Caco-2 (cell line): Measurements from ENCODE around the gene LRFN5. TPM values are rescaled to one million over a fixed set of nuclear protein-coding genes. Genes with fewer than 3 reads are reported as not detected.

Experiments used
- BruUV-seq: library from RNA; stranded (reverse); fragments of 400-500 nt; replicated peaks from 2 replicates; lab custom pipeline; 2021; lab: Mats Ljungman, UMichigan
- CTCF ChIA-PET: fragments of 300-600 bp; sonication (Branson Sonifier 250); formaldehyde crosslinking; loops from one replicate; lab custom pipeline; 2022; ENCODE audit warnings: antibody characterized with exemption; lab: Charles Lee
- POLR2A ChIA-PET: fragments of 300-600 bp; sonication (Branson Sonifier 250); formaldehyde crosslinking; loops from one replicate; lab custom pipeline; 2022; ENCODE audit warnings: antibody characterized with exemption; lab: Charles Lee
- DNase-seq, 2 experiments: peaks; one replicate each; pipeline versions ENCODE4 v3.0.0 to v3.0.0-alpha.2; 2020 to 2022
- H3K27me3 ChIP-seq: replicated peaks from 2 replicates; pipeline ENCODE4 v1.6.0; 2011; ENCODE audit warnings: low read length; ENCODE audit not compliant: control insufficient read depth, insufficient read depth
- H3K36me3 ChIP-seq: 2 replicates; pipeline ENCODE4 v1.5.1; 2011; ENCODE audit warnings: low read length; ENCODE audit not compliant: control insufficient read depth, insufficient read depth
- H3K4me1 ChIP-seq: fragments of 250-450 bp; sonication (Bioruptor Pico); 2 replicates; pipeline ENCODE4 v1.5.1; 2020; ENCODE audit warnings: mild to moderate bottlenecking
- H3K4me3 ChIP-seq: 2 replicates; pipeline ENCODE4 v1.5.1; 2011; ENCODE audit warnings: low read depth, mild to moderate bottlenecking, control low read depth, low read length
- H3K9me3 ChIP-seq: fragments of 250-450 bp; sonication (Bioruptor Pico); 2 replicates; pipeline ENCODE4 v1.5.1; 2020; ENCODE audit warnings: mild to moderate bottlenecking, moderate library complexity
- H3K27ac Mint-ChIP-seq: one replicate; pipeline ENCODE4 v1.8.0; 2022; ENCODE audit warnings: mixed read lengths; ENCODE audit not compliant: unreplicated experiment
- H3K27me3 Mint-ChIP-seq: one replicate; pipeline ENCODE4 v1.8.0; 2022; ENCODE audit warnings: mixed read lengths; ENCODE audit not compliant: insufficient read depth, unreplicated experiment
- H3K36me3 Mint-ChIP-seq: one replicate; pipeline ENCODE4 v1.8.0; 2022; ENCODE audit warnings: mild to moderate bottlenecking, mixed read lengths; ENCODE audit not compliant: insufficient read depth, unreplicated experiment
- H3K4me1 Mint-ChIP-seq: one replicate; pipeline ENCODE4 v1.8.0; 2022; ENCODE audit warnings: low read depth, mixed read lengths; ENCODE audit not compliant: unreplicated experiment
- H3K4me3 Mint-ChIP-seq: one replicate; pipeline ENCODE4 v1.8.0; 2022; ENCODE audit warnings: mild to moderate bottlenecking, moderate library complexity, mixed read lengths; ENCODE audit not compliant: unreplicated experiment
- H3K9me3 Mint-ChIP-seq: one replicate; pipeline ENCODE4 v1.8.0; 2022; ENCODE audit warnings: mixed read lengths; ENCODE audit not compliant: unreplicated experiment
- intact Hi-C: fragments of 100-400 bp; cut with micrococcal nuclease; formaldehyde crosslinking; loops from one replicate; pipeline ENCODE4 v1.10.0; 2022; ENCODE audit not compliant: unreplicated experiment
- total RNA-seq: library from RNA; stranded (reverse); gene quantifications from 2 replicates; pipeline ENCODE4 v1.2.3, GENCODE V29; 2022
- TF ChIP-seq, protein P1 (sequence below), 2 experiments: fragments of 200-600 bp in 1 of 2; IDR thresholded peaks; 1 replicate in 1 of 2; 2 replicates in 1 of 2; pipeline versions ENCODE4 v1.5.1 to v1.8.0; 2011 to 2022; ENCODE audit warnings: antibody characterized with exemption in 1 of 2, control low read depth in 1 of 2, inconsistent platforms in 1 of 2, low read depth in 1 of 2, low read length in 1 of 2, mild to moderate bottlenecking in 1 of 2, moderate library complexity in 1 of 2; ENCODE audit not compliant: insufficient read depth in 1 of 2, severe bottlenecking in 1 of 2, unreplicated experiment in 1 of 2

Gene LRFN5
- total RNA-seq, 1 experiment from 2014 or later = not detected

DNA sequence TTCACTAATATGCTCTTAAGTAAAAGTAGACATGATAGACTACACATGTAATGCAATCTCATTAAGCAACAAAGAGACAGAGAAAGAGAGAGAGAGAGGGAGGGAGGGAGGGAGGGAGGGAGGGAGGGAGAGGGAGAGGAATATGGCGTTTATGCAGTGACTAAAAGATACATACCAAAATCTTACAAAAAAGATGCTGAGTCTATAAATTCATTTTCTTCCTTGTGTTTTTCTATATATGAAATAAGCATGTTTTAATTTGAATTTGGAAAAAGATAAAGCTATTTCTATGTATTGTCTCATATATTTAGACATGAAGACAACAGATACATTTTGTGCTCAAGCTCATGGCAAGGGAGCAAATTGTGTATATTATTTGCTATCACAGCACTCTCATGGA lies 44.1 kb downstream of the LRFN5 start:
- Histone ChIP-seq H3K36me3 (no peaks in the 10 kb centered on the region), H3K4me3 (no peak overlapping the region), H3K9me3 (no peaks in the 10 kb centered on the region), H3K4me1 (no peaks in the 10 kb centered on the region), H3K27me3 (no peaks in the 10 kb centered on the region)
- no peaks in the 10 kb centered on the region for H3K4me1 Mint-ChIP-seq
- TF ChIP-seq, protein P1, sequence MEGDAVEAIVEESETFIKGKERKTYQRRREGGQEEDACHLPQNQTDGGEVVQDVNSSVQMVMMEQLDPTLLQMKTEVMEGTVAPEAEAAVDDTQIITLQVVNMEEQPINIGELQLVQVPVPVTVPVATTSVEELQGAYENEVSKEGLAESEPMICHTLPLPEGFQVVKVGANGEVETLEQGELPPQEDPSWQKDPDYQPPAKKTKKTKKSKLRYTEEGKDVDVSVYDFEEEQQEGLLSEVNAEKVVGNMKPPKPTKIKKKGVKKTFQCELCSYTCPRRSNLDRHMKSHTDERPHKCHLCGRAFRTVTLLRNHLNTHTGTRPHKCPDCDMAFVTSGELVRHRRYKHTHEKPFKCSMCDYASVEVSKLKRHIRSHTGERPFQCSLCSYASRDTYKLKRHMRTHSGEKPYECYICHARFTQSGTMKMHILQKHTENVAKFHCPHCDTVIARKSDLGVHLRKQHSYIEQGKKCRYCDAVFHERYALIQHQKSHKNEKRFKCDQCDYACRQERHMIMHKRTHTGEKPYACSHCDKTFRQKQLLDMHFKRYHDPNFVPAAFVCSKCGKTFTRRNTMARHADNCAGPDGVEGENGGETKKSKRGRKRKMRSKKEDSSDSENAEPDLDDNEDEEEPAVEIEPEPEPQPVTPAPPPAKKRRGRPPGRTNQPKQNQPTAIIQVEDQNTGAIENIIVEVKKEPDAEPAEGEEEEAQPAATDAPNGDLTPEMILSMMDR (IDR thresholded peaks at IDR 0.05; ENCODE audit: insufficient read depth in 1 of 2, low read depth in 1 of 2, low read length in 1 of 2, severe bottlenecking in 1 of 2, unreplicated experiment in 1 of 2) = no peak
- BruUV-seq = no TSS peak
- no peak overlapping the region for H3K27ac Mint-ChIP-seq
- no peaks in the 10 kb centered on the region for H3K9me3 Mint-ChIP-seq
- H3K4me3 Mint-ChIP-seq = no peak overlapping the region
- no peak for DNase-seq
- intact Hi-C loops = no loop called here
- no peaks in the 10 kb centered on the region for H3K27me3 Mint-ChIP-seq
- POLR2A ChIA-PET = no interaction called here
- CTCF ChIA-PET = no interaction called here
- H3K36me3 Mint-ChIP-seq = no peaks in the 10 kb centered on the region

DNA sequence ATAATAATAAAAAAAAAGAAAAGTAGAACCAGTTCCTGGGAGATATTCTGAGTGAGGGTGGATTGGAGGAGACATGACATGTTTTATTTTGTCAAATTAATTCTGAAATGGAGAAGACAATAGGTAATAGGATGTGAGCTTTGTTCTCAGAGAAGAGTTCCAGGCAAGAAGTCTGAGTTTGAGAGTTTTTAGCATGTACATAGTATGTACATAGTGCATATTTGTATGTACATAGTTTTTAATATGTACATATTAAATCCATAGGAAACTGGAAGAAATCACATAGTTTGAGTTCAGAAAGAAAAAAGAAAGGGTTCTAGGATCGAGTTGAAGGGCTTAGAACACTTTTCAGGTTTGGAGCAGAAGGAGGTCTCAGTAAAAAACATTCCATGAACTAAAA lies 47.5 kb downstream of the LRFN5 start:
- BruUV-seq = no TSS peak
- no peaks in the 10 kb centered on the region for H3K36me3 Mint-ChIP-seq
- intact Hi-C loops = no loop called here

DNA sequence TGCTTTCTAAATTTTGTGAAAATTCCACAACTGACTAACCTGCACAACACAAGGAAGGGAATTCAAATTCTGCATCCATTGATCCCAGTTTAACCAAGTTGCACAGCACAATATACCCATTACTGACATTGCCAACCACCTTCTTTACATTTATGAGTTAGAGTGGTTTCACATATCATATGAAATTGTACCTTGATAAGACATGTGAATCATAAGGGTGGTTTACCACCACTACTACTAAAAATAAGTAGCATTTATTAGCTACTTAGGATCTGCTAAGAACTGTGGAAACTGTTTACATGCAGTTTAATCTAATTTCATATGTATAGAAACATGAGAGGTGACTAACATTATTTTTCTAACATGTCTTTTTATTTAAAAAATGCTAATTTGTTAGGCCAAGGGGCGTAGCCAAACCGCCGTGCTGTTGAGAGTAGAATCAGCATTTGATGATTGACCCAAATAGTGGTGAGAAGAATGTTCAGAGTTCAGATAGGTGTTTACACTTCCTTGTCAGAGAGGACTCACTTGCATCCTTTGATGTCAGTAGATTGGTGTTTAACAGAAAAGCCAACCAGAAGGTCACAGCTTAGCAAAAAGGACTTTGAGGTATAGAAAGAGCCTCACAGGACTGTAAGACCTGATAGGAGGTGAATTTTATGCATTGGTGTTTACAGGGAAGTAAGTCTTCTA lies 56.2 kb downstream of the LRFN5 start:
- Histone ChIP-seq H3K4me1 (no peaks in the 10 kb centered on the region), H3K4me3 (no peak overlapping the region), H3K9me3 (no peaks in the 10 kb centered on the region), H3K27me3 (no peaks in the 10 kb centered on the region), H3K36me3 (no peaks in the 10 kb centered on the region)
- no peak for DNase-seq
- intact Hi-C loops = no loop called here
- ChIA-PET POLR2A (no interaction called here), CTCF (no interaction called here)
- Mint-ChIP-seq H3K9me3 (no peaks in the 10 kb centered on the region), H3K27ac (no peak overlapping the region), H3K36me3 (no peaks in the 10 kb centered on the region), H3K4me1 (no peaks in the 10 kb centered on the region), H3K4me3 (no peak overlapping the region), H3K27me3 (no peaks in the 10 kb centered on the region)
- BruUV-seq = no TSS peak
- TF ChIP-seq, protein P1 (IDR thresholded peaks at IDR 0.05; ENCODE audit: insufficient read depth in 1 of 2, low read depth in 1 of 2, low read length in 1 of 2, severe bottlenecking in 1 of 2, unreplicated experiment in 1 of 2) = no peak

More for the DNA sequence above, 47.5 kb downstream of the LRFN5 start:
- ChIA-PET POLR2A (no interaction called here), CTCF (no interaction called here)
- Mint-ChIP-seq H3K9me3 (no peaks in the 10 kb centered on the region), H3K27me3 (no peaks in the 10 kb centered on the region), H3K27ac (no peak overlapping the region), H3K4me3 (no peak overlapping the region), H3K4me1 (no peaks in the 10 kb centered on the region)
- TF ChIP-seq, protein P1 (IDR thresholded peaks at IDR 0.05; ENCODE audit: insufficient read depth in 1 of 2, low read depth in 1 of 2, low read length in 1 of 2, severe bottlenecking in 1 of 2, unreplicated experiment in 1 of 2) = no peak
- Histone ChIP-seq H3K36me3 (no peaks in the 10 kb centered on the region), H3K27me3 (no peaks in the 10 kb centered on the region), H3K4me3 (no peak overlapping the region), H3K4me1 (no peaks in the 10 kb centered on the region), H3K9me3 (no peaks in the 10 kb centered on the region)
- no peak for DNase-seq
